NCI-H446 treated with DMSO at 0.1 percent for 48 hours (cell line): Measurements from ENCODE around the gene CENPT.

ENCODE experiments used
- DNase-seq: peaks from one replicate; lab custom pipeline; 2025; lab: John Stamatoyannopoulos, UW

The CENPT gene, protein sequence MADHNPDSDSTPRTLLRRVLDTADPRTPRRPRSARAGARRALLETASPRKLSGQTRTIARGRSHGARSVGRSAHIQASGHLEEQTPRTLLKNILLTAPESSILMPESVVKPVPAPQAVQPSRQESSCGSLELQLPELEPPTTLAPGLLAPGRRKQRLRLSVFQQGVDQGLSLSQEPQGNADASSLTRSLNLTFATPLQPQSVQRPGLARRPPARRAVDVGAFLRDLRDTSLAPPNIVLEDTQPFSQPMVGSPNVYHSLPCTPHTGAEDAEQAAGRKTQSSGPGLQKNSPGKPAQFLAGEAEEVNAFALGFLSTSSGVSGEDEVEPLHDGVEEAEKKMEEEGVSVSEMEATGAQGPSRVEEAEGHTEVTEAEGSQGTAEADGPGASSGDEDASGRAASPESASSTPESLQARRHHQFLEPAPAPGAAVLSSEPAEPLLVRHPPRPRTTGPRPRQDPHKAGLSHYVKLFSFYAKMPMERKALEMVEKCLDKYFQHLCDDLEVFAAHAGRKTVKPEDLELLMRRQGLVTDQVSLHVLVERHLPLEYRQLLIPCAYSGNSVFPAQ

DNA sequence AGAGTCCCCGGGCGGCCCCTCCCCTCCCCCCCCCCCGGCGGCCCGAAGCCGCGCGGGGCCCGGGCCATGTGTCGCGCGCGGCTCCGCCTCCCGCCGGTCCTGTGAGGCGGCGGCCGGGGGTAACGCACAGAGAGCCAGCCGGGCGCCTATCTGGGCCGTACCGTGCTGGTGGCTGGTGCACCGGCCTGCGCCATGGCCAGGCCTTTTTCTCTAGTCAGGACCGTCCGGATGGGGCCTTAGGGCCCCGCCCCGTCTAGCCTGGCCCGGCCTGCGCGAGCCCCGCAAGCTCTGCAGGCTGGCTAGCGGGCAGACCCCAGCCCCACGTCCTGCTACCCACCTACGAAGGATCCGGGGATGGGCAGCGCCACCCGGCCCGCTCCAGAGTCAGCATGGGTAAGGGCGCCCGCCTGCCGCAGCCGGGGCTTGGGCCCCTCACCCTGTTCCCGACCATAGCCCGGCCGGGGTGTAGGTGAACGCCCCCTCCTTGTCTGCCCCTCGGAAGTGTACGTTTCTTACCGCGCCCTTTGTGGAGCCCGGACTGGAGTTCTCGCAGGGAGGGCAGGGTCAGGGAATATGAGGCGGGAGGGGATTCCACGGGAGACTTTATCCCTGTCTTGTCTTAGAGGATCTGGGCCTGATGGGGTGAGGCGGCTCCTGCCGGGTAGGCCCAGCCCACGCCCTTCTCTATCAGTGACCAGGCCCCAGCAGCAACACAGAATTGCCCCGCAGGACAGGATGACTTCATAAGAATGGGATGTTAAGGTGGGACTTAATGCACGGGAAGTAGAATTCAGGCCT is at the start of gene CENPT:
TSS of gene CENPT (minus strand) at position 630 of the 798 bp plus-strand sequence. CDS start 13,834 bp downstream, outside the sequence.
- DNase-seq = no peak

DNA sequence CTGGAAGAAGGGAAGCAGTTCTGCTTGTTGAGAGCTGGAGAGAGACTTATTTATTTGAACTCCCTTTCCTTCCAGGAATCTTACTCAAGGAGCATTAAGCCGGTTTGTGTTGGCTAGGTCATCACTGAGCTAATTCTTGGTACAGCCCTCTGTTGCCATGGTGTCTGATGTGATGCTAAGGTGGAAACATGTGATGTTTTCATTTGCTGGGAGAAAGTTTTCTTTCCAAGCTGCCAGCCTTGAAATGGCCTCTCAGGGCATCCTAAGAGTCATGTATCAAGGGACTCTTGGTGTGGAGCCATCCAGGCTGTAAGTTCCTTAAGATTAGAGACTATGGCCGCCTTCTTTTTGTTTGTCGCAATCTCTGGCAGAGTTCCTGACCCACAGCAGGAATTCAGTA is 49.7 kb upstream of the CENPT start:
- no peak for DNase-seq

DNA sequence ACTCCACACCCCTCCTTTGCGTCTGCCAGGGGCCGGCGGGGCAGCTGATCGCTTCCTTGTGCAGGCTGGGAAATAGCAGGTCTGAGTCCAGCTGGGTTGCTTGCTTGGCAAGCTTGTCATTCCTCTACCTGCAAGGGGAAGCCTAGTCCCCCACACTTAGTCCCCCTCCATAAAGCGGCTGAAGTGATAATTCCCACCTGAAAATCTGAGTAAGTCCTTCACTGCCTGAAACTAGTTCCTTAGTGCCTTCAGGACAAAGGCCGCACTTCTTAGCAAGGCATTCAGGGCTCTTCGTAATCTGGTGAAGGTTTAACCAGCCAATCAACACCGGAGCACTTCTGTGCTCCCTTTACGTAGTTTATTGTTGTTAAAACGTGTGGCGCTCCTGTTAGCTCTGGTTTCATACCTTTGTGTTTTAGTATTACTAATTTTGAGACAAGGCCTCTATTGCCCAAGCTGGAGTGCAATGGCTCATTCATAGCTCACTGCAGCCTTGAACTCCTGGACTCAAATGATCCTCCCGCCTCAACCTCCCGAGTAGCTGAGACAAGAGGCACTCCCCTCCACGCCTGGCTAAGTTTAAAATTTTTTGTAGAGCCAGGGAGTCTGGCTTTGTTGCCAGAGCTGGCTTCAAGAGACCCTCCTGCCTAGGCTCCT is 46.4 kb upstream of the CENPT start:
- no peak for DNase-seq

DNA sequence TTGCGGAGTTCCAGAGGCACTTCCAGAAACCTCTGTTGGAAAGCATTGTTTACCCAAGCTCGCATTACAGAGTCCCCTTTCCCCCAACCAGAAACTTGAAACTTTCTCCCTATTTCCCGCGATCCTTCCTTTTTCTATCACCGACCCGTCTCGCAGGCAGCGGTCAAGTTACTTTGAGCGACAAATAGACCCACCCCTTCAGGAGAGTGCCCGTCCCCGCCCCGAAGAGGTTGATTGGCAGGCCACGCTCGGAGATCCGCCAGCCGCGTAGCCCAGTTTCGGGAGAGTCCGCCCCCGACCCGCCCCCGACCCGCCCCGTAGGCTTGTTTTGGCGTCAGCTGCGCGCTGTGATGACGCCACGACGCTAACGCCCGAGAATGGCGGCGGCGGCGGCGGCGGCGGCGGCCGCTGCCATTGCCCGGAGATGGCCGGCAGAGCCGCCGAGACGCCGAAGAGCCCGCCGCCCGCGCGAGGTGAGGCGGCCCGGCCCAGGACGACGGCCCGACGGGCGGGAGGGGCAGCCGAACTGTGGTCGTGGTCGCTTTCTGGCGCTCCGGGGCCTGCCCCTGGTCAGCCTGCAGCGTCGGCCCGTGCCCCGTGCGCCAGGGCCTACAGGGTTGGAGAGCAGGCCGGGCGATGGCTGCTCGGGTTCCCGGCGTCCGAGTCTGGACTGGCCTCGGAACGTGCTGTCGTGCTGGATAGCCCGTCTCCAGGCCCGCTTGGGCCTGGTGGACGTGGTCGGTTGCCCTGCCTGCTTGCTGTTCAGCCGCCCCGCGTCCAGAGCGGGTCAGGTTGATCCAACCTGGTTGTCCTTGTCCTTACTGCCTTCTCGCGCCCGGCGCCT is 45.6 kb upstream of the CENPT start, which contains the start of gene PSKH1:
TSS of gene PSKH1 (plus strand) at position 356 of the 844 bp plus-strand sequence. CDS start 15,496 bp downstream, outside the sequence.
- DNase-seq = peak; percentile 87

DNA sequence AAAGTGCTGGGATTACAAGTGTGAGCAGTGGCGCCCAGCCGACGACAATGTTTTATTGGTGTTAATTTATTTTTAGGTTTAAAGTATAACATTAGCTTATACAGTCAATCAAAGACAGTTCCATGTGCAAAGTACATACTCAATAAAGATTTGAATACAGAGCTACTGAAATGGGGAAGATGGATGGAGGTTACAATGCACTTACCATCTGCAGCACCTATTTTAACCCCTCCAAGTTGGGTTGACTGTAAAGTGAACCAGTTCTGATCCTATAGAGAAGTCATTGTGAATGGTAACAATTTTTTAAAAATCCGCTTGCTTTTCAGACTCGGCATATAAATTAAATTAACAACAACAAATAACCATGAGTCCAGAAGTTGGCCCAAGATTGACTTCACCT is 44.9 kb upstream of the CENPT start:
- no peak for DNase-seq

DNA sequence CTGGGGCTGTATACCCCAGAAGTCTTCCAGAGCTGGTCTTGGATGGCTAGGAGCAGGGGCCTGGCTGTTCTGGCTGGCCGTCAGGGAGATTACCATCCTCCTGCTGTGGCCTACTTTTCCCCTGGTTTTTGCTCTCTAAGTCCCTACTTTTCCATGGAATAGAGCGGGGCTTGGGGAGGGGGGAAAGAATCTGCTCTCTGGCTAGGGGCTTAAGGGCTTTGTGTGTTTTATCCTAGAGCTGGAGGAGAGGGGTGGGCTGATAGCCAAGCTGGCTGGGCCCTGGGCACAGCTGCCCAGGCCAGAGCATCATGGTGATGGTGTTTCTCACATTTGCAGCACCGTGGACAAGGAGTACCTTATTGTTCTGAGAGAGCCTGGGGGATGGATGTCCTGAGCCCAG is 40.8 kb upstream of the CENPT start:
- DNase-seq = no peak

DNA sequence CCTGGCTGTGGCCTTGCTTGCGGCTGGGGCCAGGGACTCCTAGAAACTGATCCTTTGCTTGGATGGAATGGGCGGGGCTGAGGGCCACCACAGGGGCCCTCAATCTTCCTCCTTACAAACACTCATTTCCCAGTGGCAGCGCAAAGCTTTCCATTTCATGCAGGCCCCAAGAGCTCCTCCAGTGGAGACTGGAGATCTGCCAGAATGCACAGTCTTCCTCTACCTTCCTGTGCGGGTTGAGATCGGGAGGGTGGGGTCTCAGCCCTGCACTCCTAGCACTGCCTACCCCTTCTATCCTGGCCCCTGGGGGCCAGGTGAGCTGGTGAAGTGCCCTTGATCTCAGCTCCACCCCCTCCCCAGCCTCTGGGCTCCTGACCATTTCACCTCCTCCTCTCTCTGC is 38.9 kb upstream of the CENPT start:
- no peak for DNase-seq

DNA sequence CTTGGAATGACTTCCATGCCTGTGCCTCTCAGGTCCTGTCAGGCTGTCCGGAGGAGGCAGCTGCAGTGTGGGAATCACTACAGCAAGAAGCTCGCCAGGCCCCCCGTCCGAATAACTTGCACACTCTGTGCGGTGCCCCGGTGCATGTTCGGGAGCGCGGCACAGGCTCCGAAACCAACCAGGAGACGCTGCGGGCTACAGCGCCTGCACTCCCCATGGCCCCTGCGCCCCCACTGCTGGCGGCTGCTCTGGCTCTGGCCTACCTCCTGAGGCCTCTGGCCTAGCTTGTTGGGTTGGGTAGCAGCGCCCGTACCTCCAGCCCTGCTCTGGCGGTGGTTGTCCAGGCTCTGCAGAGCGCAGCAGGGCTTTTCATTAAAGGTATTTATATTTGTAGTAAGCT is 38.5 kb upstream of the CENPT start:
- DNase-seq = no peak

DNA sequence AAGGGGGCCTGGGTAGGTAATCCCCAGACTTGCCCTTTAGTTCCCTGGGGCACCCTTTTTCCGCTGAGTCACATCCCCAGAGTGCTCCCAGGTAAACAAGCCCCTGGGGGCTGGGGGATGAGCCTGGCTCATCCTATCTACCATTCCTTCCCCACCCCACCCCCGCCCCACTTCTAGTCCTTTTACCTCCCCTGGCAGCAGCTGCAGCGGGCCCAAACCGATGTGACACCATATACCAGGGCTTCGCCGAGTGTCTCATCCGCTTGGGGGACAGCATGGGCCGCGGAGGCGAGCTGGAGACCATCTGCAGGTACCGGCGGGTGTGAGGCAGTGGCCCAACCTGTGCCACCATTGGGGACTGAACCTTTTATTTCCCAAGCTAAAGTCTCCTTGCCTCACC is 38.1 kb upstream of the CENPT start:
- DNase-seq = no peak

DNA sequence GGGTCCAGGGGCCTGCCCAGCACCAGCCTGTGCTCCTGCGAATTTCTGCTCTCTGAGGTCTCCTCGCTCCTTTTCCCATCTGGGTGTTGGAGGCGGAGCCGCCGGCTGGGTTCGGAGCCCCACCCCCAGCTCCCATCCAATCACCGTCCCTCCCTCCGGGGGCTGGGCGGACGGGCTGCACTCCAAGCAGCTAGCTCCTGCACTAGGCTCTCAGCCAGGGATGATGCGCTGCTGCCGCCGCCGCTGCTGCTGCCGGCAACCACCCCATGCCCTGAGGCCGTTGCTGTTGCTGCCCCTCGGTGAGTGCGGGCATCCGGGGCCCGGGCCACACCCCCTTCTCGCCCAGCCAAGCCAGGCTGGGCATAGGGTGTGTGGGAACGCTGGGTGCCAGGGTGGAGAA is 37.2 kb upstream of the CENPT start, which contains the start of gene NRN1L:
TSS of gene NRN1L (plus strand) at position 202 of the 400 bp plus-strand sequence. CDS start at position 221, 19 bp downstream.
- DNase-seq = peak; percentile 59

DNA sequence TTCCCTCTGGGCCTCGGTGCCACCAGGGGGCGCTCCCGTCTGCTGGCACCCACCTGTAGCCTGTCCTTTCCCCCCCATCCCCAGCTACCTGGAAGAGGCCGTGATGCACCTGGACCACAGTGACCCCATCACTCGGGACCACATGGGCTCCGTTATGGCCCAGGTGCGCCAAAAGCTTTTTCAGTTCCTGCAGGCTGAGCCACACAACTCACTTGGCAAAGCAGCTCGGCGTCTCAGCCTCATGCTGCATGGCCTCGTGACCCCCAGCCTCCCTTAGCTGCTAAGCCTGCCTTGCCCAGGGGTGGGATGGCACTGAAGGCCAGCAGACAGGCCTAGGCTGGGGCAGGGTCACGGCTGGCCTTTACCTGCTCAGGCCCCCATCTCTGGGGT is 36.4 kb upstream of the CENPT start:
- DNase-seq = no peak

DNA sequence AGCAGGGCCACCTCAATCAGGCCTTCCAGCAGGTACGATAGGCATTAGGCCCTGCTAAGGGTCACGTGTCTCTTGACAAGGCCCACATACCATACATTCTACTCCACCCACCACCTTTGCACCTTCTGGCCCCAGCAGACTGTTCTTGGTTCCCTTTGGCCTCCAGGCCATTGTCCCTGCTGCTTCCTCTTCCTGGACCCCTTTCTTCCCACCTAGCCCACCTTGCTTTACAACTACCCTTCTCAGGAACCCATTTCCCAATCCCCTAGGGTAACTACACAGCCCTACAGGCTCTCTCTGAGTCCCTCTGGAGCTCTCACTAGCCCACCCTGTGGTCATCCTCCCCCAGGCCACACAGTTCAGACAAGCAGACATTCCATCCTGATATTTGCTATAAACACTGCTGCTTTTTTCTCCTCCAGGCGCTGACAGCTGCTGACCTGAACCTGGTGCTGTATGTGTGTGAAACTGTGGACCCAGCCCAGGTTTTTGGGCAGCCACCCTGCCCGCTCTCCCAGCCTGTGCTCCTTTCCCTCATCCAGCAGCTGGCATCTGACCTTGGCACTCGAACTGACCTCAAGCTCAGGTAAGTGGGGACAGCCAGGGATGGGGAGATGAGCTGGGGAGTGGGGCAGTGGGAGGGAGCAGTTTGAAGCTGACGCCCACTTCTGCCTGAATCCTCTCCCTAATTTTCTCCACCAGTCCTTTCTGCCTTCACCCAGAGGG is 35.8 kb upstream of the CENPT start:
- DNase-seq = no peak

DNA sequence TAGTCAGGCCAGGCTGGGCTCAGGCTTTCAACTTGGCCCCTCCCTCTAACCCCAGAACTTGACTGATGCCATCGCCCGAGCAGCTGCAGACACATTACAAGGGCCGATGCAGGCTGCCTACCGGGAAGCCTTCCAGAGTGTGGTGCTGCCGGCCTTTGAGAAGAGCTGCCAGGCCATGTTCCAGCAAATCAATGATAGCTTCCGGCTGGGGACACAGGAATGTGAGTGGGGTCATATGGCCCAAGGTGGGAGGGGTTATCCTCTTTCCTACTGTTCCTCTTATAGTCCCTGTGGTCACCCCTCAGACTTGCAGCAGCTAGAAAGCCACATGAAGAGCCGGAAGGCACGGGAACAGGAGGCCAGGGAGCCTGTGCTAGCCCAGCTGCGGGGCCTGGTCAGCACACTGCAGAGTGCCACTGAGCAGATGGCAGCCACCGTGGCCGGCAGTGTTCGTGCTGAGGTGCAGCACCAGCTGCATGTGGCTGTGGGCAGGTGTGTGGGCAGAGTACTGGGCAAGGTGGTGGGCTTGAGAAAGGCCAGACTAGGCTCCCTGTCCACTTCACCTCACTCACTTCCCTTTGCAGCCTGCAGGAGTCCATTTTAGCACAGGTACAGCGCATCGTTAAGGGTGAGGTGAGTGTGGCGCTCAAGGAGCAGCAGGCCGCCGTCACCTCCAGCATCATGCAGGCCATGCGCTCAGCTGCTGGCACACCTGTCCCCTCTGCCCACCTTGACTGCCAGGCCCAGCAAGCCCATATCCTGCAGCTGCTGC is 35.1 kb upstream of the CENPT start:
- no peak for DNase-seq

DNA sequence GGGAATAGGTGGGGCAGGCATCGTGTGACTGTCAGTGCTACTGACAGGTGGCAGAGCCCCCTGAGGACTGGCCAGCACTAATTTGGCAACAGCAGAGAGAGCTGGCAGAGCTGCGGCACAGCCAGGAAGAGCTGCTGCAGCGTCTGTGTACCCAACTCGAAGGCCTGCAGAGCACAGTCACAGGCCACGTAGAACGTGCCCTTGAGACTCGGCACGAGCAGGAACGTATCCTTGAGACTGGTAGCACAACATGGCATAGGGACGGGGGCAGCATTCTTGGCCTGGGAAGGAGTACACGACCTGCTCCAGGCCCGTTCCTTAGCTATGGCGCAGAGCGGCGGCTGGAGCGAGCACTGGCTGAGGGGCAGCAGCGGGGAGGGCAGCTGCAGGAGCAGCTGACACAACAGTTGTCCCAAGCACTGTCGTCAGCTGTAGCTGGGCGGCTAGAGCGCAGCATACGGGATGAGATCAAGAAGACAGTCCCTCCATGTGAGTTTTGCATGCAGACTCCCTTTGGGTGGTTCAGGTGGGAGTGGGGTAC is 34.2 kb upstream of the CENPT start:
- DNase-seq = no peak

DNA sequence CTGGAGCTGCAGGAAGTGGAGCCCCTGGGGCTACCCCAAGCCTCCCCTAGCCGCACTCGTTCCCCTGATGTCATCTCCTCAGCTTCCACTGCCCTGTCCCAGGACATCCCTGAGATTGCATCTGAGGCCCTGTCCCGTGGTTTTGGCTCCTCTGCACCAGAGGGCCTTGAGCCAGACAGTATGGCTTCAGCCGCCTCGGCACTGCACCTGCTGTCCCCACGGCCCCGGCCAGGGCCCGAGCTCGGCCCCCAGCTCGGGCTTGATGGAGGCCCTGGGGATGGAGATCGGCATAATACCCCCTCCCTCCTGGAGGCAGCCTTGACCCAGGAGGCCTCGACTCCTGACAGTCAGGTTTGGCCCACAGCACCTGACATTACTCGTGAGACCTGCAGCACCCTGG is 33.1 kb upstream of the CENPT start:
- no peak for DNase-seq

DNA sequence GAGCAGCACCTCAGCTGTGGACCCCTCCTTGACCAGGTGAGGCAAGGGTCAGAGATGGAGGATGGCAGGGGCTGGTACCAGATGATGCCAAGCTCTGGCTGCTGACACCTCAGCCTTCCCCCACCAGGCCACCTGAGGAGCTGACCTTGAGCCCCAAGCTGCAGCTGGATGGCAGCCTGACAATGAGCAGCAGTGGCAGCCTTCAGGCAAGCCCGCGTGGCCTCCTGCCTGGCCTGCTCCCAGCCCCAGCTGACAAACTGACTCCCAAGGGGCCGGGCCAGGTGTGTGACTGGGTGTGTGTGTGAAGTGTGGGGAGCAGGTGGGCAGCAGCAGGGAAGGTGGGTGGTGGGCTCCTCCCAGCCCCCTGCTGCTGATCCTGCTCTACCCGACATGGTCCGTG is 32.4 kb upstream of the CENPT start:
- no peak for DNase-seq

DNA sequence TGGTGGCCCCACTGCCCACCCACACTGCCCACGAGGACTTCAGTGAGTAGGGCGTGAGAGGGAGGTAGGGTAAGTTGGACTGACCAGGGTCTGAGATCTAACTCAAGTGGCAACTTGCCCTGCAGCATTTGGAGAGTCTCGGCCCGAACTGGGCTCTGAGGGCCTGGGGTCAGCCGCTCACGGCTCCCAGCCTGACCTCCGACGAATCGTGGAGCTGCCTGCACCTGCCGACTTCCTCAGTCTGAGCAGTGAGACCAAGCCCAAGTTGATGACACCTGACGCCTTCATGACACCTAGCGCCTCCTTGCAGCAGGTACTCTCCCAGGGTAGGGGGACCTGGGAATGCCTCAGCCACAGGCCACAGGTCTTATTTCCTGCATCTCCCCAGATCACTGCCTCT is 32.0 kb upstream of the CENPT start:
- DNase-seq = no peak

DNA sequence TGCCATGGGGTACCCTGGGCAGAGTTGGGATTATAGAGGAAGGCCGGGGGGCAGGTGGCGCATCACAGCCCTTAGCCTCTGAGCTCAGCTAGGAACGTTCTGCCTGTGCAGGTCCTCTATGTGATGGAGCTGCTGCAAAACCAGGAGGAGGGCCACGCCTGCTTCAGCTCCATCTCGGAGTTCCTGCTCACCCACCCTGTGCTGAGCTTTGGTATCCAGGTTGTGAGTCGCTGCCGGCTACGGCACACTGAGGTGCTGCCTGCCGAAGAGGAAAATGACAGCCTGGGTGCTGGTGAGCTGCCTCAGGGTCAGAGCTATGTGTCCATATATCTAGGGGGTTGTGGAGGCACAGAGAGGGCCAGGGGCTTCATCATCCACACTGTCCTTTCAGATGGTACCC is 31.4 kb upstream of the CENPT start:
- no peak for DNase-seq

DNA sequence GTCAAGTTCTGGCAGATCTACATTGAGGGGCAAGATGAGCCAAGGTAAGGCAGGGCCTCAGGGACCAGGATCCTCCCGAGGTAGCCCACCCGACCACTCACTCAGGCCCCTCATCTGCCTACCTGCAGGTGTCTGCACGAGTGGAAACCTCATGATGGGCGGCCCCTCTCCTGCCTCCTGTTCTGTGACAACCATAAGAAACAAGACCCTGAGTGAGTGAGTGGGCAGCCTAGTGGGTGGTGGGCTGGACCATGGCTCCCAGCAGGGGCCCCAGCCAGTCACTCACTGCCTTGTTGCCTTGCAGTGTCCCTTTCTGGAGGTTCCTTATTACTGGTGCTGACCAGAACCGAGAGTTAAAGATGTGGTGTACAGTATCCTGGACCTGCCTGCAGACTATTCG is 30.7 kb upstream of the CENPT start:
- DNase-seq = no peak

DNA sequence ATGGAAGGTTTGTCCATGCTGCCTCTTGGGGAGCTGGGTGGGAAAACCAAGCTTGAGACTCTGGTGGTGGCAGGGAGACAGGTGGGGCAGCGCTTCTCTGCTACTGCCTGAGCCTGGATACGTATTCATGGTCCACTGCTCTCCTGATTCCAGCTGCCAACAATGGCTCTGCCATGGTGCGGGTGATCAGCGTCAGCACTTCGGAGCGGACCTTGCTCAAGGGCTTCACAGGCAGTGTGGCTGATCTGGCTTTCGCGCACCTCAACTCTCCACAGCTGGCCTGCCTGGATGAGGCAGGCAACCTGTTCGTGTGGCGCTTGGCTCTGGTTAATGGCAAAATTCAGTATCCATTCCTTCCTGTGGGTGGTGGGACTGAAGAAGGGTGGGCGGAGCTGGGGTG is 29.6 kb upstream of the CENPT start:
- DNase-seq = no peak
